EH (cell line): ENCODE data around the gene FIGNL1.

Source experiments
- DNase-seq: peaks from one replicate; pipeline ENCODE4 v3.0.0-alpha.2; 2015; ENCODE audit warnings: low read depth

FIGNL1 gene

DNA sequence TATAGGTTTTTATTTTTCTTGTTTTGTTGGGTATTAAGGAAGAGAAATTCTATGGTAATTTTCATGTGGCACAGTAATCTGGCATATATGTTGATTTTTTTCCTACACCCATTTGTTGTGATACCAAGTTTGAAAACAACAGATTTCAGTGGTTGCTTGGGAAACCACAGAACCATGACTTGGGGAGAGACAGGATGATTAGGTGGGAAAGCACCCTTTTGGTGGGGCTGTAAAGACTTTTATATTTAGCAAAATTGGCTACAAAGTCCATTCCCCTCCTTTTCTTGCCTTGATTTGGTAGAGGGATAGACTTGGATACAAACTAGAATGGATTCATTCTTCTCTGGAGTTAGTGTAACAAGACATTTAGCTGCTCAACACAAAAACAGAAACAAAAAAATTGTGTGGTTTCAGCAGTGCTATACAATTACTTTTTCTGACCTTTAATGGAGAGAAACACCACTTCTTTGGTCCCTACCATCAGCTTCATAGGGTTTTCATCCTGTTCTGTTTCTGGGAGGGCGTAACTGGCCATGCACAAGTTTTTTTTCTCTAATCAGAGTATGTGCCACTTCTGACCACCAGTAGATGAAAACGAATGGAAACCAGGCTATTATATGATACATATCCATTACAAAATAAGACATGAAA is 52.7 kb downstream of the FIGNL1 start:
- DNase-seq = no peak

DNA sequence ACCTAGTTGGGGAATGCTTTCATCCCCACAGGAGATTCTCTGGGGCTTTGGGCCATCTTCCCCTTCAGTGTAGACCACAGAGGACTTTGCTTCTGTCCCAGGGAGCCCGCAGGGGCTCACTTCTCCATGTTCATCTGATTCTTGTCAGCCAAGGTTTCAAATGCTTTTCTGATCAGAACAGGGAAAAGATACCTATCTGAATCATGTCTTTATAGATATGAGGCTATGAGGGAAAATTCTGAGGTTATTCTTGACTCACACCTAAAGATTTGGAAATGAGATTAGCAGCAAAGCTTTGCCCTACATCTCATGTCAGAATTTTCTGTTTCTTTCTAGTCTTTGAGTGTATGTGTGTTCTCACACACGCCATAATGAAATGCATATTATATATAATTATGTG is 53.3 kb downstream of the FIGNL1 start:
- no peak for DNase-seq

DNA sequence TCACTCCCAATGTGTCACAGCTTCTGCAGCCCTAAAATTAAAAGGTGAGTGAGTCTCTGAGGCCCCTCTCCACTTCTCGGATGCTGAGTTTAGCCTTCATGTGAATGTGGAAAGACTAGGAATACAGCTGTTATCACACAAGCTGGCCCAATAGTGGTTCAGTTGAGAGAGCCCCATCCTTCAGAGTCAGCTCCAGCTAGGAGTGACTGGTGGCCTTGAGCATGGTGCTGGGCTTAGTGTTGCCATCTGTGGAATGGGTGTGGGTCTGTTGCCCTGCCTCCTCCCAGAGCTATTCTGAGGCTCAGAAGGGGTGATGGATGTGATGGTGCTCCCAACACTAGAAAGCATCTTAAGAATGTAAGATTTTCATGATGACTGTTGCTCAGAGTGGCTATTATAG is 55.8 kb downstream of the FIGNL1 start:
- DNase-seq = no peak
